GM13976 (cell line): Measurements from ENCODE around the gene KIRREL3.

Experiments used
- DNase-seq: peaks from one replicate; pipeline ENCODE4 v3.0.0; 2012; ENCODE audit warnings: low spot score
- CTCF ChIP-seq: IDR thresholded peaks from 2 replicates; pipeline ENCODE4 v1.5.1; 2012; ENCODE audit warnings: borderline replicate concordance, mild to moderate bottlenecking; ENCODE audit not compliant: insufficient read depth; ENCODE audit errors: extremely low read depth, missing control alignments, control extremely low read depth
- in situ Hi-C: fragments of 300-500 bp; cut with MboI; formaldehyde crosslinking; loops from one replicate; pipeline ENCODE4 v1.12.0; 2022; ENCODE audit warnings: low sequenced_read_pairs, mixed read lengths, inconsistent platforms; ENCODE audit not compliant: unreplicated experiment

Gene KIRREL3

GRCh38 chr11:126754591-126755426 lies 245.8 kb downstream of the KIRREL3 start:
- no peak for DNase-seq
- no peak for TF ChIP-seq CTCF
- in situ Hi-C loops = no loop called here

- TF ChIP-seq CTCF = no peak
- no peak for DNase-seq
- in situ Hi-C loops = no loop called here
These were observed 246.6 kb downstream of the KIRREL3 start for GRCh38 chr11:126753990-126754389.

GRCh38 chr11:126751242-126751641 lies 249.3 kb downstream of the KIRREL3 start:
- TF ChIP-seq CTCF = no peak
- no peak for DNase-seq
- in situ Hi-C loops = no loop called here

- DNase-seq = no peak
- no peak for TF ChIP-seq CTCF
- in situ Hi-C loops = no loop called here
These were observed 251.8 kb downstream of the KIRREL3 start for GRCh38 chr11:126748793-126749192.

- in situ Hi-C loops = no loop called here
- DNase-seq = no peak
- TF ChIP-seq CTCF = no peak
These were observed 252.3 kb downstream of the KIRREL3 start for GRCh38 chr11:126748100-126748791.

- no peak for TF ChIP-seq CTCF
- in situ Hi-C loops = no loop called here
- no peak for DNase-seq
These were observed 253.3 kb downstream of the KIRREL3 start for GRCh38 chr11:126747315-126747714.
